CD4-positive, alpha-beta T cell treated with Interleukin-21 for 1 hour (primary cell): ENCODE measurements around the gene CALM3.

Source experiments
- DNase-seq: peaks from one replicate; pipeline ENCODE4 v3.0.0-alpha.2; 2020

The CALM3 gene

DNA sequence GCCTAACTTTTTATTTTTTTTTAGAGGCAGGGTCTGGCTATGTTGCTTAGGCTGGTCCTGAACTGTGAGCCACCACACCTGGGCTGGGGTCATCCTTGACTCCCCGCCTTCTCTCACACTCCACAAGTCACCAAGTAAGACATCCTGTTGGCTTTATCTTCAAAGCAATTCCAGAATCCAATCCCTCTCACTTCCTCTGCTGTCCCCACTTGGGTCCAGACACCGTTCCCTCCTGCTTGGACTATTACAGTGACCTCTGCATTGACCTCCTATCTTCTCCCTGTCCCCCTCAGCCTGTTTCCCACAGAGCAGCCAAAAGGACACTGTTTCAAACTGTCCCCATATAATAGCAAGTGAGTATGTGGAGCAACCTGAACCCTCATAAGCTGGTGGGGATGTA is 39.5 kb downstream of the CALM3 start:
- DNase-seq: no peak

DNA sequence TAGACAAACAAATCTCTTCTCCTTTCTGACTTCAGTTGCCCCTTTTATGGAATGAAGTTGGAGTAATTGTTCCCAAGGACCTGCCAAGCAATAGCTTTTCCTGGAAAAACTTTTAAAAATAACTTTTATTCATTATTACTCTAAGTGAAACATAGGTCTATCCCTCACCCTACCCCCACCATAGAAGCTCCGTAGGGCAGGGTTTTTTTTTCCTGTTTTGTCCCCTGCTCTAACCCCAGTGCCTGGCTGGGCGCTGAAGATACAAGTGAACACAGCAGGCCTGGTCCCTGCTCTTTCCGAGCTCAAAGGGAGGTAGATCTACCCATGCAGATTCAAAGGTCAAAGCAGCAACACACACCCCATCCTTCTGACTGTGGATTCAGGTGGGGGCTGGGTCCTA is 43.6 kb downstream of the CALM3 start:
- DNase-seq: no peak

DNA sequence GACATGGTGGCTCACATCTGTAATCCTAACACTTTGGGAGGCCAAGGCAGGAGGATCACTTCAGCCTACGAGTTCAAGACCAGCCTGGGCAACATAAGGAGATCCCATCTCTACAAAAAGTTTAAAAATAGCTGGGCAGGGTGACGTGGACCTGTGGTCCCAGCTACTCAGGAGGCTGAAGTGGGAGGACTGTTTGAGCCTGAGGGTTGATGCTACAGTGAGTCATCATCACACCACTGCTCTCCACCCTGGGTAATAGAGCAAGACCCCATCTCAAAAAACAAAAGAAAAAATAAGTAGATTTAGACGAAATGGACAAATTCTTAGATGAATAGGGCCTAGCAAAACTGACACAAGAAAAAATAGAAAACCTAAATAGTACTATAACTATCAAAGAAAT is 45.3 kb downstream of the CALM3 start:
- DNase-seq: no peak

DNA sequence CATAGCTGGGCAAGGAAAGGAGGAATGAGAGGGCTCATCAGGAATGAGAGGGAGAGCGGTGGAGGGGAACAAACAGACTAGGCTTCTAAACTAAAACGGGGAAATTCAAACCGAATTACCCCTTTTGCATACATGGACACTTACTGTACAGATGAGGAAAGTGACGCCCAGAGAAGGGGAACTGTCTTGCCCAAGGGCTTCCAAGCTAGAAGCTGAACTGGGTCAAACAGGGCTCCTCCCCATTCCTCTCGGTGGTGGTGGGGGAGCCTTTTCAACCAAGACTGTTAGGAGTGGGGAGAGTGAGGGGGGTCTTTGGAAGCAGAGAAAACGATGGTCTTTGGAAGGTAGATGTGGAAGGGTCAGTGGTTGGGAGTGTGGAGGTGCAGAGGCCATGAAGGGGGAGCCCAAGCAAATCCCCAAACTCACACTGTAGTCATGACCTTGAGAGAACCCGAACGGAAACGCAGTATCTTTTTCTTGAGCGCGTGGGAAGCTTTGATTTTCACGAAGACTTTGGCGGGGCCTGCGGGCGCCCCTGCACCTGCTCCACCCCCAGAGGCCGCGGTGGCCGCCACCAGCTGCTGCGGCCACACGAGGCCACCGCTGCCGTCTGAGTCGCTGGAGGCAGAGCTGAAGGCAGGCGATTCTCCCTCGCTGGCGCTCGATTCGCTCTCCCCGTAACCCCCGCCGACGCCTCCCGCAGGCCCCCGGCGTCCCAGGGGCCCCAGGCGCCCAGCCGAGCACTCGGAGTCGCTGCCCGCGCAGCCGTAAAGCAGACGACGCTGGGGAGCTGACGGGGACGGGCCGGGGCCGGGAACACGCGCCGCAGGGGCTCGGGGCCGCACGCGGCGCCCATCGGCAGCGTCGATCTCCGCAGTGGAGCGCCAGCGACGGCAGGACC is 47.2 kb downstream of the CALM3 start:
- DNase-seq: no peak

DNA sequence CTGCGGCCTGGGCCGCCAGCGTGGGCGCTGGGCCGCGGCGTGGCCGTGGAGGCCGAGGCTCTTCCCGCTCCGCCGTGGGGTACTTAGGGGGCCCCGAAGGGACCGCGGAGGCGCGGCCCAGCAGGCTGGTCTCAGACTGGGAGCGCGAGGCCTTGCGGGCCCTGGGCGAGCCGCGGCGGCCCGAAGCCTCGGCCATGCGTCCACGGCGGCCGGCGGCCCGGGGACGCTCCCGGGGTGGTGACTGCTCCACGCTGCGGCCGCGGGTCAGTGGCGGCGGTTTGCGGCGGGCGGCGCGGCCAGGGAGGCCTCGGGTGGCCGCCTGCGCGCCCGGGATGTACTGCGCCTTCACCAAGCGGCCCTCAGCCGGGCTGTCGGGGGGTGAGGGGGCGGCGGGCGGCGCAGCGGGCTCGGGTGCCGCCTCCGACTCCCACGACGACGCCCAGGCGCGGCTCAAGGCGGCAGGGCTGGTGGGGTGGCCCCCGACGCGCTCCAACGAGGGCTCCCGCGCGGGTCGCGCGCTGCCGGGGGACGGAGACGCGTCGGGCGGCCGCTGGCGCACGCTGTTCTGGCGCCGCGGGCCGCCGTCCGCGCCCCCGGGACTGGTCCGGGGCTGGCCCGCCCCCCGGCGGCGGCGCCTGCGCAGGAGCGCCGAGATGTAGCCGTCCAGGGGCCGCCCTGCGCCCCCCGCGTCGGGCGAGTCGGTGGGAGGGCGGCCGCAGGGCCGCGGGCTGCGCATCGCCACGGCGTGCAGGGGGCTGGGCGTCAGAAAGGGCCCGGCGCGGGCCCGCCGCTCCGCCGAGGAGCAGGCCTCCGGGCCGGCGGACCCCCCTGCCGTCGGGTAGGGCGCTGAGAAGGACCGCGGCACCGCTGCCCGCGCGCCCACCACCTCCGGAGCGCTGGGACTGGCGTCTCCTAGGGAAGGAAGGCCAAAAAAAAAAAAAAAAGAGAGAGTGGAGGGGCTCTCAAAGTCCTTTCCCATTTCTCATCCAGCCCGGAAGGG is 48.1 kb downstream of the CALM3 start:
- no peak for DNase-seq

DNA sequence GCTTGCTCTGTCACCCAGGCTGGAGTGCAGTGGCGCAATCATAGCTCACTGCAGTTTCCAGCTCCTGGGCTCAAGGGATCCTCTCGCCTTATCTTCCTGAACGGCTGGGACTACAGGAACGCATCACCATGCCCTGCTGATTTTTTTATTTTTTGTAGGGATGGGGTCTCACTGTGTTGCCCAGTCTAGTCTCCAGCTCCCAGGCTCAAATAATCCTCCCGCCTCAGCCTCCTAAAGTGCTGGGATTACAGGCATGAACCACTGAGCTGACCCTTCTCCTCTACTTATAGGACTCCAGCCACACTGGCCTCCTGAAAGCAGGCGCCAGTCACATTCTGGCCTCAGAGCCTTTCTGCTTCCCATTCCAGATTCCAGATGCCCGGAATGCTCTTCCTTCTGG is 49.3 kb downstream of the CALM3 start:
- no peak for DNase-seq

DNA sequence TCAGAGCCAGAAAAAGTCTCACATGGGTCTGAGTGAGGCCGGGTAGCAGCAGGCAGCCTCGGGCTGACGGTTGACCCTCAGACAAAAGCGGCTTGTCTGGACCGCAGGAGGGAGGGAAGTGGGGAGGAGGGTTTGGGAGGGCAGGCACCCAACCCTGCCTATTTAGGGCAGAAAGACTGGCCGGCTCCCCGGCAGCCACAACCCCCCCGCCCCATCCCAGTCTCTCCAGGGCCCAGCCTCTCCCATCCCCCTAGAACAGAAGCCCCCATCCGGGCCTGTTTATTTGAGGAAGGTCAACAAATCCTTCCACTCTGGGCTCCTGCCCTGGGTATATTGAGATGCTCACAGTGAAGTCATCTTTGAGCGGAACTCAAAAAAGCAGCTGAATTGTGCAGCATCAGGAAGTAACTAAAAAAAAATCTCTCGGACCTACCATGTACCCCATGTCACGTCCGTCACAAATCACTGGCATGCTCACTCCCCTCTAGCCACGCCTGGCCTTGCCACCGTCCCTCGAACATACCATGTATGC is 53.6 kb downstream of the CALM3 start:
- no peak for DNase-seq

DNA sequence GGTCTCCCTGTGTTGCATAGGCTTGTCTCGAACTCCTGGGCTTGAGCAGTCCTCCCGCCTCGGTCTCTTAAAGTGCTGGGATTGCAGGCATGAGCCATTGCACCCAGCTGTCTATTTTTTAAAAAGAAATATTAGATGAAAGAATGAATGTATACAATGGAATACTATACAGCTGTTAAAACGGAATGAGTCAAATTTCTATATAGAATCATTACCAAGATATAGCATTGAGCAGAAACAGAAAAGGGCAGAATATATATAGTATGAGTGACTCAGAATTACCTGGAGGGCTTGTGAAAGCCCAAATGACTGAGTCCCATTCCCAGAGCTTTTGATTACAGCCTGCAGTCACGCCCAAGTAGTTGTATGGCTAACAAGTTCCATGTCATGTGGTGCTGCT is 55.4 kb downstream of the CALM3 start:
- no peak for DNase-seq

DNA sequence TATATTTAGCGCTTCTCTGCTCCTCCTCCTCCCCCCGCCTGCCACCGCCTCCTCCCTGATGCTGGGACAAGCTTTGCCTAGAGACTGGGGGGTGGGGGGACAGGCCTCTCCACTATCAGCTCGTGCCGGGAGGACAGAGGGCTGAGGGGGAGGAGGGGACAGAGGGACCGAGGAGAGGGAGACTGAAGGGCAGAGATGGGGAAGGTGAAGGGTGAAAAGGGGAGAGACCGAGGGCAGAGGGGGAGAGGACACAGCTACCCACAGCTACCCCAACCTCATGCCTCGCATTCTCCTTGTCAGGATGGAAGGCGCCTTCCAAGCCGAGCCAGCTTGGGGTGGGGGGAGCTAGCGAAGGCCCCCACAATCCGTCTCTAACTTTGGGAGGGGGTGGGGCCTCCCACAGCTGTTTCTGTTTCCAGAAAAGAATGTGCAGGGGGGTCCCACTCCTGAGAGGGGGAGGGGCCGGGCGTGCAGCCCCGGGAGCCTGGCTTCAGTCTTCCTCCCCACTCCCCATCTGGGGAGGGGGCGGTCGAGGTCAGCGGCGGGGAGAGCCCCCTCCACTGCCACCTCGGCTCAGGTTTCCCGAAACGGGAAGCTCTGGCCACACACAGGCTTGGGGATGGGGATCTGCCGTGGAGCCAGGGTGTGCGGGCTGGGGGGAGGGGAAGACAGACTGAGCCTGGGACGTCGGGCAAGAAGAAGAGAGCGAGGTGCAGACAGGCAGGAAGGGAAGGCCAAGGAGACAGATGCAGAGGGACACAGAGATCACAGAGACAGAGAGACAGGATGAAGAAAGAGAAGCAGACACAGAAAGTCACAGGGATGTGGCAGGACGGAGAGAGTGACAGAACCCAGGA is 58.2 kb downstream of the CALM3 start:
- no peak for DNase-seq

DNA sequence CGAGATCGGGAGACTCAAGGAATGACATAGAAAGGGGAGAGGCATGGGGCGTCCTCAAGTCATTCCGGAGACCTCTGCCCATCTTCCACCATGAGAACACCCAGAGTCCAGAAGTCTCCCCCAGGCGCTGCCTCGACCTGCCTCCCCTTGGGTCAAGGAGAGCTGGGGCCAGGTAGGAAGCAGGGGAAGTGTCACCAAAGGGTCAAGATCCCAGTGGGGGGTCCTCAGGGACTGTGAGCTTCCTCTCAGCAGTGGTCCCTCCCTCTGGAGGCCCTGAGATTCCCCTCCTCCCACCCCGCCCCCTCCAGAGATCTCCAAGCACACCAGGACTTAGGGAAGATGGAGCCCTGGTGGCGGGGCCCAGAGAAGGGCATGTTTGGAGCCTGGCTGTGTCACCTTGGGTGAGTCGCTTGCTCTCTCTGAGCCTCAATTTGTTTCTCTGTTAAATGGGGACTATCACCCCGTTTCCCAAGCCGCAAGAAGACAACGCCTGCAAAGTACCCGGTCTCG is 58.9 kb downstream of the CALM3 start:
- peak; percentile 13 for DNase-seq
